ENCODE results near the gene TNK1.

- no peak for TF ChIP-seq ZBTB7A (IDR thresholded peaks at IDR 0.05; ENCODE audit: low read depth)
- TF ChIP-seq RAD21 (IDR thresholded peaks at IDR 0.05; ENCODE audit: low read depth), result no peak
- no peak for TF ChIP-seq EGR1 (IDR thresholded peaks at IDR 0.05)
- no peak for TF ChIP-seq YY1 (IDR thresholded peaks at IDR 0.05; ENCODE audit: low read depth)
- TF ChIP-seq EP300 (IDR thresholded peaks at IDR 0.05; ENCODE audit: borderline replicate concordance), result no peak
- no peak for TF ChIP-seq NFIC (IDR thresholded peaks at IDR 0.05)
- TF ChIP-seq REST (IDR thresholded peaks at IDR 0.05; ENCODE audit: low read depth), result no peak
- TF ChIP-seq, protein P1, sequence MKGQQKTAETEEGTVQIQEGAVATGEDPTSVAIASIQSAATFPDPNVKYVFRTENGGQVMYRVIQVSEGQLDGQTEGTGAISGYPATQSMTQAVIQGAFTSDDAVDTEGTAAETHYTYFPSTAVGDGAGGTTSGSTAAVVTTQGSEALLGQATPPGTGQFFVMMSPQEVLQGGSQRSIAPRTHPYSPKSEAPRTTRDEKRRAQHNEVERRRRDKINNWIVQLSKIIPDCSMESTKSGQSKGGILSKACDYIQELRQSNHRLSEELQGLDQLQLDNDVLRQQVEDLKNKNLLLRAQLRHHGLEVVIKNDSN (IDR thresholded peaks at IDR 0.05), result no peak
- no peak for TF ChIP-seq CREB1 (IDR thresholded peaks at IDR 0.05; ENCODE audit: low read depth)
- TF ChIP-seq FOXM1 (IDR thresholded peaks at IDR 0.05; ENCODE audit: borderline replicate concordance, low read depth), result no peak
- TF ChIP-seq, protein P2, sequence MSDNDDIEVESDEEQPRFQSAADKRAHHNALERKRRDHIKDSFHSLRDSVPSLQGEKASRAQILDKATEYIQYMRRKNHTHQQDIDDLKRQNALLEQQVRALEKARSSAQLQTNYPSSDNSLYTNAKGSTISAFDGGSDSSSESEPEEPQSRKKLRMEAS (IDR thresholded peaks at IDR 0.05), result no peak
Observed at GRCh38 chr17:7409716-7410115, 28.8 kb downstream of the TNK1 start.
